A204.1 (cell line): Measurements from ENCODE around the gene LAMC1.
"Not testable (repeated sequence)": the region's sequence is repeated elsewhere in the genome, so short reads cannot be mapped to it uniquely, and the experiment has no call there.

ENCODE experiments used
- FAIRE-seq: peaks from 2 replicates; lab custom pipeline; 2012; peaks lifted over from hg19 to GRCh38; lab: Jason Lieb, UNC

Gene LAMC1

GRCh38 chr1:183043872-183044854 lies 20.9 kb downstream of the LAMC1 start:
- no peak for FAIRE-seq

- no peak for FAIRE-seq
Measured at GRCh38 chr1:183044893-183045649, 21.9 kb downstream of the LAMC1 start.

GRCh38 chr1:183048087-183049085 lies 25.2 kb downstream of the LAMC1 start:
- FAIRE-seq: no peak

- FAIRE-seq: no peak
Measured at GRCh38 chr1:183051546-183051945, 28.3 kb downstream of the LAMC1 start.

- no peak for FAIRE-seq
Measured at GRCh38 chr1:183052861-183053260, 29.6 kb downstream of the LAMC1 start.

GRCh38 chr1:183058851-183059502 lies 35.8 kb downstream of the LAMC1 start:
- no peak for FAIRE-seq

- FAIRE-seq: no peak
Measured at GRCh38 chr1:183061194-183061593, 38.0 kb downstream of the LAMC1 start.

- FAIRE-seq: no peak
Measured at GRCh38 chr1:183063349-183063748, 40.1 kb downstream of the LAMC1 start.

- no peak for FAIRE-seq
Measured at GRCh38 chr1:183065168-183065706, 42.0 kb downstream of the LAMC1 start.

- FAIRE-seq: not testable (repeated sequence)
Measured at GRCh38 chr1:183066432-183066831, 43.2 kb downstream of the LAMC1 start.

- FAIRE-seq: no peak
Measured at GRCh38 chr1:183069562-183070216, 46.5 kb downstream of the LAMC1 start.

- no peak for FAIRE-seq
Measured at GRCh38 chr1:183070234-183070922, 47.2 kb downstream of the LAMC1 start.

GRCh38 chr1:183070923-183071618 lies 47.9 kb downstream of the LAMC1 start:
- FAIRE-seq: no peak

- FAIRE-seq: not testable (repeated sequence)
Measured at GRCh38 chr1:183072595-183072994, 49.4 kb downstream of the LAMC1 start.

- no peak for FAIRE-seq
Measured at GRCh38 chr1:183073320-183073719, 50.1 kb downstream of the LAMC1 start.

- FAIRE-seq: no peak
Measured at GRCh38 chr1:183074215-183074614, 51.0 kb downstream of the LAMC1 start.

GRCh38 chr1:183075861-183076260 lies 52.6 kb downstream of the LAMC1 start:
- no peak for FAIRE-seq

GRCh38 chr1:183077097-183077496 lies 53.9 kb downstream of the LAMC1 start:
- no peak for FAIRE-seq

- FAIRE-seq: no peak
Measured at GRCh38 chr1:183079712-183080388, 56.6 kb downstream of the LAMC1 start.
